HepG2 (cell line): ENCODE measurements around the gene INF2. TPM values are rescaled to one million over a fixed set of nuclear protein-coding genes. Genes with fewer than 3 reads are reported as not detected.

Experiments
- ATF7-NPFF ChIP-seq: sonication (generic); formaldehyde crosslinking; IDR thresholded peaks from 2 replicates; pipeline ENCODE4 v1.8.1; 2023; ENCODE audit warnings: mild to moderate bottlenecking, low read depth, missing genetic modification reagents, moderate library complexity
- ELF3 ChIP-seq: IDR thresholded peaks from 2 replicates; pipeline ENCODE4 v1.6.1; 2016; ENCODE audit warnings: missing genetic modification reagents, missing compliant biosample characterization
- HNRNPH1 ChIP-seq: fragments of 200-400 bp; formaldehyde crosslinking; optimal IDR thresholded peaks from 2 replicates; pipeline ENCODE3; 2017; ENCODE audit warnings: mild to moderate bottlenecking, low read depth, low read length
- IKZF1 ChIP-seq: fragments of 450-650 bp; IDR thresholded peaks from 2 replicates; pipeline ENCODE4 v1.7.1; 2016
- JUND ChIP-seq: sonication (generic); formaldehyde crosslinking; IDR thresholded peaks from 2 replicates; pipeline ENCODE4 v1.8.0; 2022; ENCODE audit warnings: mild to moderate bottlenecking, missing genetic modification reagents
- KDM3A ChIP-seq: IDR thresholded peaks from 2 replicates; pipeline ENCODE4 v1.6.1; 2018; ENCODE audit warnings: low read depth, missing compliant biosample characterization
- ONECUT2 ChIP-seq: sonication (generic); formaldehyde crosslinking; IDR thresholded peaks from 2 replicates; pipeline ENCODE4 v1.4.0; 2020; ENCODE audit warnings: missing genetic modification reagents
- PATZ1 ChIP-seq: sonication (generic); formaldehyde crosslinking; IDR thresholded peaks from 2 replicates; pipeline ENCODE4 v1.4.0; 2020; ENCODE audit warnings: missing genetic modification reagents
- PAWR ChIP-seq: sonication (generic); formaldehyde crosslinking; IDR thresholded peaks from 2 replicates; pipeline ENCODE4 v1.4.0; 2020; ENCODE audit warnings: missing genetic modification reagents, mild to moderate bottlenecking, borderline replicate concordance
- PCBP1 ChIP-seq: fragments of 200-400 bp; formaldehyde crosslinking; IDR thresholded peaks from 2 replicates; pipeline ENCODE4 v1.6.1; 2017; ENCODE audit warnings: mild to moderate bottlenecking, low read depth, low read length, borderline replicate concordance
- RFX1 ChIP-seq: fragments of 450-650 bp; IDR thresholded peaks from 2 replicates; pipeline ENCODE4 v1.6.1; 2017
- SAFB2 ChIP-seq: sonication (generic); formaldehyde crosslinking; IDR thresholded peaks from 2 replicates; pipeline ENCODE4 v1.5.1; 2020; ENCODE audit warnings: missing genetic modification reagents, low read depth, mild to moderate bottlenecking, borderline replicate concordance
- SOX5 ChIP-seq: IDR thresholded peaks from 2 replicates; pipeline ENCODE4 v1.6.1; 2016; ENCODE audit warnings: borderline replicate concordance
- SOX6 ChIP-seq, 2 experiments: fragments of 450-650 bp in 1 of 2; sonication (generic) in 1 of 2; formaldehyde crosslinking in 1 of 2; IDR thresholded peaks; 2 replicates each; pipeline versions ENCODE4 v1.4.0 to v1.6.1; 2017 to 2020; ENCODE audit warnings: antibody characterized with exemption in 1 of 2, mild to moderate bottlenecking in 1 of 2, missing genetic modification reagents in 1 of 2
- SP5 ChIP-seq: IDR thresholded peaks from 2 replicates; pipeline ENCODE4 v1.6.1; 2016; ENCODE audit warnings: low read depth, borderline replicate concordance
- SYNCRIP ChIP-seq: fragments of 200-400 bp; formaldehyde crosslinking; IDR thresholded peaks from 2 replicates; pipeline ENCODE4 v1.6.1; 2018; ENCODE audit warnings: mild to moderate bottlenecking, low read depth, low read length; ENCODE audit not compliant: insufficient read depth
- ZBTB4 ChIP-seq: sonication (generic); formaldehyde crosslinking; IDR thresholded peaks from 2 replicates; pipeline ENCODE4 v1.4.0; 2020; ENCODE audit warnings: missing genetic modification reagents, mild to moderate bottlenecking, borderline replicate concordance
- ZNF205 ChIP-seq: IDR thresholded peaks from 2 replicates; pipeline ENCODE4 v1.6.1; 2018; ENCODE audit warnings: missing biosample characterization, missing genetic modification reagents
- ZNF225 ChIP-seq: sonication (generic); formaldehyde crosslinking; IDR thresholded peaks from 2 replicates; pipeline ENCODE4 v1.4.0; 2020; ENCODE audit warnings: mild to moderate bottlenecking, missing genetic modification reagents
- ZNF263 ChIP-seq: sonication (generic); formaldehyde crosslinking; IDR thresholded peaks from 2 replicates; pipeline ENCODE4 v1.4.0; 2020; ENCODE audit warnings: missing genetic modification reagents
- ZNF362 ChIP-seq: sonication (generic); formaldehyde crosslinking; IDR thresholded peaks from 2 replicates; pipeline ENCODE4 v1.4.0; 2020; ENCODE audit warnings: missing genetic modification reagents, mild to moderate bottlenecking, borderline replicate concordance
- ZNF652 ChIP-seq: IDR thresholded peaks from 2 replicates; pipeline ENCODE4 v1.6.1; 2016; ENCODE audit warnings: low read depth, borderline replicate concordance
- ZNF781 ChIP-seq: sonication (generic); formaldehyde crosslinking; IDR thresholded peaks from 2 replicates; pipeline ENCODE4 v1.5.1; 2020; ENCODE audit warnings: borderline replicate concordance, mild to moderate bottlenecking, missing genetic modification reagents; ENCODE audit errors: not compliant biosample characterization
- ZSCAN25 ChIP-seq: sonication (generic); formaldehyde crosslinking; IDR thresholded peaks from 2 replicates; pipeline ENCODE4 v1.8.0; 2022; ENCODE audit warnings: mild to moderate bottlenecking, missing genetic modification reagents
- polyA plus RNA-seq, 8 experiments: library from polyadenylated mRNA; depleted of rRNA in 3 of 8; stranded (reverse) in 7 of 8; unstranded in 1 of 8; fragments of >200 nt; fragmentation: Illumina TruSeq in 4 of 8; extraction: Trizol in 4 of 8; gene quantifications; 2 replicates each; pipeline versions ENCODE4 v1.2.1 to v1.2.3, GENCODE V29; 2011 to 2016; ENCODE audit warnings: low read depth in 4 of 8, missing spikeins in 1 of 8, mixed read lengths in 1 of 8; ENCODE audit not compliant: insufficient read depth in 1 of 8
- total RNA-seq, 5 experiments: library from RNA; depleted of rRNA; stranded (reverse); fragments of >200 nt; fragmentation: Illumina TruSeq; extraction: Trizol; gene quantifications; 2 replicates each; pipeline ENCODE4 v1.2.3, GENCODE V29; 2016; ENCODE audit warnings: low read depth in 1 of 5

Gene INF2
- total and polyA plus RNA-seq, 2 of the 13 experiments (the other 11 are each of a cell fraction or from before 2014, with no cell fraction given): 16.4 to 26.4 TPM

- TF ChIP-seq ZNF652 (no peak), ELF3 (CRISPR knock-in tag) (0 out of 2 replicates have a peak, but pooled peaks have one; percentile 44), IKZF1 (no peak), SYNCRIP (no peak), ZNF205 (CRISPR knock-in tag) (no peak), HNRNPH1 (no peak), JUND (CRISPR knock-in tag) (no peak), SAFB2 (CRISPR knock-in tag) (no peak), ATF7-NPFF (CRISPR knock-in tag) (no peak), SOX6 (IDR thresholded peaks at IDR 0.05) (no peak), SOX6 (CRISPR knock-in tag; IDR thresholded peaks at IDR 0.05) (peak; percentile 43; the same call in 1 of the 2 replicates), SP5 (CRISPR knock-in tag) (0 out of 2 replicates have a peak, but pooled peaks have one; percentile 34), ZBTB4 (no peak), ONECUT2 (CRISPR knock-in tag) (no peak), PATZ1 (peak; percentile 82), SOX5 (CRISPR knock-in tag) (peak; percentile 24; the same call in 1 of the 2 replicates), PAWR (CRISPR knock-in tag) (no peak), ZNF781 (no peak), ZNF263 (CRISPR knock-in tag) (peak; percentile 55; the same call in 1 of the 2 replicates), ZNF225 (CRISPR knock-in tag) (no peak), ZNF362 (no peak), PCBP1 (0 out of 2 replicates have a peak, but pooled peaks have one; percentile 45), ZSCAN25 (CRISPR knock-in tag) (peak; percentile 91), RFX1 (no peak), KDM3A (CRISPR knock-in tag) (peak; percentile 79; the same call in 1 of the 2 replicates)
These were observed 39.1 kb upstream of the INF2 start (continued) for GRCh38 chr14:104650057-104650980.
